Prostate gland (tissue), 2 donors: ENCODE measurements around the gene SLC7A14.

Experiments
- CTCF ChIP-seq, 4 experiments: fragments of 200-600 bp in 2 of 4; fragments of 450-650 bp in 2 of 4; sonication (generic) in 2 of 4; IDR thresholded peaks; 1 replicate in 3 of 4; 2 replicates in 1 of 4; pipeline ENCODE4 v1.5.1; 2016 to 2019; ENCODE audit warnings: antibody characterized with exemption in 4 of 4, mild to moderate bottlenecking in 2 of 4, moderate library complexity in 2 of 4
- POLR2AphosphoS5 ChIP-seq: sonication (generic); formaldehyde crosslinking; IDR thresholded peaks from one replicate; pipeline ENCODE4 v1.6.1; 2017; ENCODE audit warnings: antibody characterized with exemption

- no peak for TF ChIP-seq CTCF (IDR thresholded peaks at IDR 0.05)
- no peak for TF ChIP-seq POLR2AphosphoS5
Observed at GRCh38 chr3:170471149-170471548, 114.7 kb downstream of the SLC7A14 start.
